GM21723 (cell line): ENCODE results near the gene LURAP1L.

ENCODE experiments used
- ATAC-seq: cut with Tn5 transposase; IDR thresholded peaks from one replicate; pipeline ENCODE4 v1.9.1; 2021; ENCODE audit warnings: mild to moderate bottlenecking, moderate library complexity; ENCODE audit not compliant: unreplicated experiment

LURAP1L gene

GRCh38 chr9:12775679-12776512, 1.1 kb downstream of the LURAP1L start:
- peak; percentile 88 for ATAC-seq

GRCh38 chr9:12776513-12777055, 1.8 kb downstream of the LURAP1L start:
- ATAC-seq, result peak; percentile 14

- ATAC-seq, result no peak
Observed at GRCh38 chr9:12777121-12778022, 2.6 kb downstream of the LURAP1L start.

GRCh38 chr9:12778389-12778788, 3.6 kb downstream of the LURAP1L start:
- no peak for ATAC-seq

- ATAC-seq, result no peak
Observed at GRCh38 chr9:12781226-12781733, 6.5 kb downstream of the LURAP1L start.

- ATAC-seq, result no peak
Observed at GRCh38 chr9:12783767-12784460, 9.1 kb downstream of the LURAP1L start.

GRCh38 chr9:12784461-12785259, 9.8 kb downstream of the LURAP1L start:
- ATAC-seq, result no peak

GRCh38 chr9:12785260-12785770, 10.5 kb downstream of the LURAP1L start:
- ATAC-seq, result no peak

GRCh38 chr9:12785941-12786340, 11.1 kb downstream of the LURAP1L start:
- ATAC-seq, result no peak

- no peak for ATAC-seq
Observed at GRCh38 chr9:12790001-12790400, 15.2 kb downstream of the LURAP1L start.

GRCh38 chr9:12790883-12791282, 16.1 kb downstream of the LURAP1L start:
- ATAC-seq, result no peak

GRCh38 chr9:12794101-12794799, 19.4 kb downstream of the LURAP1L start:
- no peak for ATAC-seq

- ATAC-seq, result no peak
Observed at GRCh38 chr9:12796601-12797000, 21.8 kb downstream of the LURAP1L start.

- no peak for ATAC-seq
Observed at GRCh38 chr9:12797037-12797436, 22.2 kb downstream of the LURAP1L start.

- ATAC-seq, result no peak
Observed at GRCh38 chr9:12798066-12798770, 23.4 kb downstream of the LURAP1L start.

GRCh38 chr9:12801187-12801586, 26.4 kb downstream of the LURAP1L start:
- no peak for ATAC-seq

GRCh38 chr9:12801663-12802062, 26.8 kb downstream of the LURAP1L start:
- ATAC-seq, result no peak

- no peak for ATAC-seq
Observed at GRCh38 chr9:12802093-12802492, 27.3 kb downstream of the LURAP1L start.
